Hematopoietic multipotent progenitor cell treated with erythropoietin and hydrocortisone succinate and interleukin-3 and kit ligand, for 17 days (in vitro differentiated cells): ENCODE results near the gene ZSCAN18.

ENCODE experiments used
- DNase-seq: peaks from one replicate; pipeline ENCODE4 v3.0.0-alpha.2; 2015; ENCODE audit warnings: low spot score

The ZSCAN18 gene

GRCh38 chr19:58044391-58044790 lies 53.6 kb downstream of the ZSCAN18 start:
- DNase-seq, result no peak

- DNase-seq, result no peak
Observed at GRCh38 chr19:58042495-58043340, 55.3 kb downstream of the ZSCAN18 start.

- DNase-seq, result no peak
Observed at GRCh38 chr19:58040751-58041525, 57.1 kb downstream of the ZSCAN18 start.

DNA sequence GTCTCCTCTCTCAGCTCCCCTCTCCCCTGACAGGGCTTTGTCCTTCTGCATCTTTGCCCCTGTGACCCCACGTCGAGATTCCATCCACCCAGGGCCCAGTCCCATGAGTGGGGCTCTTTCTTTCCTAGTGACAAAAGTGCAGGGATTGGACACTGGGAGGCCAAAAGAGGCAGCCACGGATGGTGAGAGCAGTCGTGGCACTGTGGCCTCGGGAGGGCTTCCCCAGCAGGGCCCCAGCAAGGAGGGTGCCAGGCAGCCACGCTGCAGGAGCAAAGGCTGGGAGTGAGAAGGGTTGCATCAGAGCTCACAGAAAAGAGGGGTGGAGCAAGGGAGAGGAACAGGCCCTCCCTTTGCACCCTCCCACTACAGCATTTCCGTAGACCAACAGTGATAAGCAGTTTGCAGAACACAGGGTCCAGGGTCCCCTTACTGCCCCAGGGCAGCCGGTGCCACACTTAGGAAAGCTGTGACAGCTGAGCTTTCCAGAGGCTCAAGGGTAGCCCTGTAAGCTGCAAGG lies 59.3 kb downstream of the ZSCAN18 start:
- no peak for DNase-seq

GRCh38 chr19:58037927-58038687 lies 59.9 kb downstream of the ZSCAN18 start:
- no peak for DNase-seq

DNA sequence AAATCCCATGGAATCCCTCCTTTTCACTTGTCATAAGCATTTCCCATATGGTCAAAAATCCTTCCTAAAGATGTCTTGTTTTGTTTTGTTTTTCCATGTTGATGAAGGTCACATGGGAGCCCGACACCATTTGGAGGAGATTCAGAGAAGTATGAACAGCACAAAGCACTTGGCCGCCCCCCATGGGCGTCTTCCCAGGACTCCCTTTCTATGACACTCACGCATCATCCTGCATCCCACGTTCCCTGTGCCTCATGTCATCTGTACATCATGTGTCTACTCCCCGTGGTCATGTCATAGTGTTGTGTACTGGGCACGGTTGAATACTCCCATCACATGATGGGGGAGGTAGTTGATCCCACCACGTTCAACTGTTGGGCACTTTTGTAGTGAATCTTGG lies 62.2 kb downstream of the ZSCAN18 start:
- no peak for DNase-seq

DNA sequence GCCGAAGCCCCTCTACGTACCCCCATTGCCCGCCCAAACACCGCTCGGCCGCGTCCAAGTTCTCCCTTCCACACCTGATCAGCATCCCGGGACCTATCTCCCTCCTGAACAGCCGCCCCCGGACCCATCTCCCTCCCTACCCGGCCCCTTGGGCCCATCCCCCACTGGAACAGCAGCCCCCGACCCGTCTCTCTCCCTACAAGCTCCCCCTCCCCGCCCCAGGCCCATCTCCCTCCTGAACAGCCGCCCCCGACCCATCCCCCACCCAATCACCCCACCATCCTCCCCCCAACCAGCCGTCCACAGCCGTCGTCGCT lies 63.6 kb downstream of the ZSCAN18 start:
- no peak for DNase-seq
